HG03159 (cell line): Measurements from ENCODE around the gene AXL.
"Not testable (repeated sequence)": the region's sequence is repeated elsewhere in the genome, so short reads cannot be mapped to it uniquely, and the experiment has no call there.

ENCODE experiments used
- ATAC-seq: cut with Tn5 transposase; IDR thresholded peaks from one replicate; pipeline ENCODE4 v1.9.1; 2021; ENCODE audit warnings: mild to moderate bottlenecking, moderate library complexity; ENCODE audit not compliant: unreplicated experiment

Gene AXL

GRCh38 chr19:41218615-41219507 lies at the start of gene AXL:
AXL (plus strand) TSS chr19:41219223; CDS start chr19:41219393, 170 bp downstream.
- ATAC-seq: no peak

- ATAC-seq: no peak
These were observed 46.5 kb upstream of the AXL start for GRCh38 chr19:41172297-41173164.

- ATAC-seq: no peak
These were observed 44.6 kb upstream of the AXL start for GRCh38 chr19:41174297-41174928.

- ATAC-seq: no peak
These were observed 42.9 kb upstream of the AXL start for GRCh38 chr19:41175801-41176777.

- not testable (repeated sequence) for ATAC-seq
These were observed 38.9 kb upstream of the AXL start for GRCh38 chr19:41180173-41180572.

- ATAC-seq: no peak
These were observed 31.8 kb upstream of the AXL start for GRCh38 chr19:41186971-41187883.

- no peak for ATAC-seq
These were observed 31.1 kb upstream of the AXL start for GRCh38 chr19:41187884-41188279.

GRCh38 chr19:41189425-41190065 lies 29.5 kb upstream of the AXL start:
- no peak for ATAC-seq

- ATAC-seq: no peak
These were observed 26.2 kb upstream of the AXL start, which contains the start of gene CYP2S1 for GRCh38 chr19:41192574-41193429. CYP2S1 (plus strand) TSS chr19:41193219; CDS start chr19:41193265, 46 bp downstream.

GRCh38 chr19:41193430-41194156 lies 25.4 kb upstream of the AXL start:
- ATAC-seq: no peak

- ATAC-seq: no peak
These were observed 24.9 kb upstream of the AXL start for GRCh38 chr19:41194157-41194552.

- no peak for ATAC-seq
These were observed 23.1 kb upstream of the AXL start for GRCh38 chr19:41195675-41196497.

- ATAC-seq: no peak
These were observed 20.5 kb upstream of the AXL start for GRCh38 chr19:41198559-41198958.

- no peak for ATAC-seq
These were observed 15.7 kb upstream of the AXL start for GRCh38 chr19:41203371-41203770.

GRCh38 chr19:41204338-41204737 lies 14.7 kb upstream of the AXL start:
- ATAC-seq: not testable (repeated sequence)

GRCh38 chr19:41205995-41206394 lies 13.0 kb upstream of the AXL start:
- no peak for ATAC-seq
